HG02759 (cell line): Measurements from ENCODE around the gene TSG101.

Source experiments
- ATAC-seq: cut with Tn5 transposase; IDR thresholded peaks from one replicate; pipeline ENCODE4 v1.9.1; 2021; ENCODE audit warnings: mild to moderate bottlenecking, moderate library complexity; ENCODE audit not compliant: unreplicated experiment

The TSG101 gene

GRCh38 chr11:18526521-18527296, at the start of gene TSG101:
TSS of gene TSG101 (minus strand) at chr11:18526942. CDS start at chr11:18526816, 126 bp downstream.
- ATAC-seq, result peak; percentile 98

DNA sequence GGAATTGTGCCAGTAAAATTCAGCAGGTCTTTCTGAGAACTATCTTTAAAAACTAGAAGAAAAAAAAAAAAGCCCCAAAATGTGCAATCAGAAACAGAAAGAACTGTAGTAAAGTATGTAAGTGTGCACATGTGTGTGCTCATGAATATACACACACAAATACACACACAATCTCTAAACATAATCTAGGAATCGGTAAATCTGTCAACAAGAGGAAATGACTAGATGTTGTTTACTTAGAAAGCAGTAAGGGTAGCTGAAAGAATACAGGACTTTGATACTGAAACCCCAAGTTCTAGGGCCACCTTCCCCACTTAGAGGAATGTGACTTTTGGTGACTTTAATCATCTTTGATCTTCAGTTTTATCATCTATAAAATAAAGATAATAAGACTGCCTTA, 48.6 kb upstream of the TSG101 start:
- no peak for ATAC-seq

DNA sequence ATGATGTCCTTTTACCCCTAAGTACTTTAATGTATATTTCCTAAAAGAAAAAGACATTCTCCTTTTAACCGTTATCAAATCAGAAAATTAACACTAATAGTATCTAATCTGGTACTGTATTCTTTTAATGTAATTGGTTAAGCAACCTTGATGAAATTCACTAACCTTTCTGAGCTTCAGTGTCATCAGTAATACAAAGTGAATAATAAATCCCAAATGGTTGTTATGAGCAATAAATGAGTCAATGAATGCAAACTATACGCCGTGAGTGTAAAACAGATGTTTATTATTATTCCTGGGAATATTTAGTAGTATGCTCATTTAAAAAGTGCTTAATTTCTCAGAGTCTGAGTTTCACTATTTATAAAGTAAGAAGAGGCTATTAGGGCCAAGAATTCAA, 40.3 kb upstream of the TSG101 start:
- ATAC-seq, result no peak

DNA sequence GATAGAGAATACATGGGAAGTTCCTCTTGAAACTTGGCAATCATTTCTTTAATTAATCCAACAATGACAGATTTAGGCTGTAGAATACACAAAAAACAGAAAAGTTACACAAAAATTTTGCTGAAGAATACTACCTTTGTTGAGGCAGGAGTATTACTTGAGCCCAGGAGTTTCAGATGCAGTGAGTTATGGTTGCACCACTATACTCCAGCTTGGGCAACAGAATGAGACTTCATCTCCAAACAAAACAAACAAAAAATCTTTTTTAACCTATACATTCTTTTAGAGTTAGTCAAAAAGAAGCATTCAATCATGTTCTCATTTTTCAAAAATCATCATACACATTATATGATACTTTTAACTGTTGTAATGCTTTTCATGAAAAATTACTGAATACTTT, 39.7 kb upstream of the TSG101 start:
- ATAC-seq, result no peak

- ATAC-seq, result no peak
Observed at GRCh38 chr11:18564149-18564548, 37.4 kb upstream of the TSG101 start.

- ATAC-seq, result no peak
Observed at GRCh38 chr11:18563090-18563730, 36.5 kb upstream of the TSG101 start.

DNA sequence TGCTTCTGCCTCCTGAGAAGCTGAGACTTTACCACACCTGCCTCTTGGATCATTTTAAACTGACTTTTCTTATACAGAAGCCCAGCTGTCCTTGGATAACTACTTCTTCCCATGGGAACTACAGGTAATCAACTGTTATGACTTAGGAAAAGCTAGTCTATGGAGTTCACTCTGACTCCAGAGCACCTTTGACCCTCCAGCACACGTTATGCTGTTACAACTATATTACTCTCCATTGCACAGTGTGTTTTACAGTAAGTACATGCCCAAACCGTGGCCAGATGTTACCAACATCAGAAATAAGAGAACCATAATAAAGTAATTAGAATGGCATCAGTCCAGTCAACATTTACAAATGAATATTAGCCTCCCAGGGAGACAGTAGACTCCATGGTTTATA, 21.3 kb upstream of the TSG101 start:
- no peak for ATAC-seq

GRCh38 chr11:18540207-18541009, 13.7 kb upstream of the TSG101 start:
- ATAC-seq, result no peak

GRCh38 chr11:18536209-18536608, 9.5 kb upstream of the TSG101 start:
- no peak for ATAC-seq

DNA sequence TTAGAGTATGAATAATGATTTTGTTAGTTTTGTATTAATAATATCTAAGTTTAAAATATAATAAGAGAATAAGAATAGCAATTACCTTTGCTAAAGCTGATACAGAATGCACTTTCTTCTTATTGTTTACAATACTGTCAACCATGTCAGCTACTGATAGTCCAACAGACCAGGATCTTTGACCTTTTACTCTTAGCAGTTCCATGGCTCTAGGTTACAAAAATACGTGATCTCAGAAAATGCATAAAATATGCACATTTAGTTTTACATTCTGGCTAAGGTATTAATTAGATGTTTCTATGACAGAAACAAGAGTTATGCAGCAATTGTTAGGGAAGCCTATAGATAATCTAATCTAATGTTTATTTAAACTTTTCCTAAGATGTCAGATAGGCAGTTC, 7.5 kb upstream of the TSG101 start:
- no peak for ATAC-seq

DNA sequence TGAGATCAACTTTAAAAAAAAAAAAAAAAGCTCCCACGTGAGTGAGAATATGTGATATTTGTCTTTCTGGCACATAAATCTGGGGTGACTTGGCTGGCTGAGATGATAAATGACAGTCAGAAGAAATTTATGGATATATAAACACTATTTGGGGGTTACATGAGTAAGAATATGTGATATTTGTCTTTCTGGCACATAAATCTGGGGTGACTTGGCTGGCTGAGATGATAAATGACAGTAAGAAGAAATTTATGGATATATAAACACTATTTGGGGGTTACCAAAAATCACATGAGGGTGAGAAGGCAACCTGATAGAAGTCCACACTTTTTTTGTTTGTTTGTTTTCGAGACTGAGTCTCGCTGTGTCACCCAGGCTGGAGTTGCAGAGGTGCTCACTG, 6.6 kb upstream of the TSG101 start:
- no peak for ATAC-seq

DNA sequence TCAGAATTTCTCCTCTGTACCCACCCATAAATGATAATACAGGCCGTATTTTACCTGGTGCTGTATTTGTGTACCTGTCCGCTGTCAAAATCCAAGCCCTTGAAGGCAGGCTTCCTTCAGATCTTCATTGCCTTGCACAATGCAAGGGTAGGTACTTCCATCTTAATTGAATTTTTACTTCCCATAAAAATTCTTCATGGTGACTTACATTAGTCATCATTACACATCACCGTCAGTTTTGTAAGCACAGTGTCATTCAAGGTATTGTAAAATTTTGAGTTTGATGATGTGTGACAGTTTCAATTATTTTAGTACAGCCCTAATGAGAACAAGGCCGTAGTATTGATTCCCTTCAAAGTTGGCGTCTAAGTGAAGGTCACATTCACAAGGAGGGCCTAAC, 770 bp upstream of the TSG101 start:
- ATAC-seq, result no peak

- ATAC-seq, result no peak
Observed at GRCh38 chr11:18526130-18526520, 617 bp downstream of the TSG101 start.

DNA sequence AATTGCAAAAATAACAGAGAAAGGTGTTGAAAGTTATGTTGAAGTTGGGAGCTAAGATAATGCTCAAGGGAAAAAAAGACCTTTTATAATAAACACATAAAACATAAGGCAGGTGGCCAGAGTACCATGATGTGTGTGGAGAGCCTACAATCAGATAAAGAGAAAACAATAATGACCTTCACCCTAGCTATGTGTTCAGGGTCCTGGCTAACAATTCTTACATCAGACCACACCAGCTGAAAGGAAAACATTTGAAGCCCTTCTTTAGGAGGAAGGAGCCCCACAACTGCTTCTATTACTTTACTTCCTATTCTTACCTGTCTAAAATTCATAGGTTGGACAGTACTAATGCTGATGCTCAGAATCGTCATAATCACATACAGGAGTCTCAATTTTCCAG, 2.5 kb downstream of the TSG101 start:
- ATAC-seq, result no peak

- ATAC-seq, result no peak
Observed at GRCh38 chr11:18523084-18523483, 3.7 kb downstream of the TSG101 start.

- no peak for ATAC-seq
Observed at GRCh38 chr11:18522388-18522787, 4.4 kb downstream of the TSG101 start.

- ATAC-seq, result no peak
Observed at GRCh38 chr11:18521122-18521521, 5.6 kb downstream of the TSG101 start.

DNA sequence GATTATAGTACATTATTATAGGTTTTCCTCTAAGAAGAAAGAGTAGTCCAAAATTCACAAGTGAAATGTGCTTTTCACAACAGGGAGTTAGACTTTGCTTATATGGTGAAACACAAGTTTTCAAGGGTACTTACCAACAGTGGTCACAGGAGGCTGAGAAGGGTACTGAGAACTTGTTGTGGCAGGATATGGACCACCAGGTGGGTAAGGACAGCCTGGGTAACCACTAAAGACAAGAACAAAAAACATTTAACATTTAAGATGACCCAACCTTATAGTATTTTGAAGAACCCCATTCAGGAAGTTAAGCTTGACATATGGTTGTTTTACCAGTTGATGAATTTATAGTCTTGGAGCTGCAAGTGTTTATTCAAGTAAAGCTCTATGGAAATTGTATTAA, 24.4 kb downstream of the TSG101 start:
- ATAC-seq, result no peak

DNA sequence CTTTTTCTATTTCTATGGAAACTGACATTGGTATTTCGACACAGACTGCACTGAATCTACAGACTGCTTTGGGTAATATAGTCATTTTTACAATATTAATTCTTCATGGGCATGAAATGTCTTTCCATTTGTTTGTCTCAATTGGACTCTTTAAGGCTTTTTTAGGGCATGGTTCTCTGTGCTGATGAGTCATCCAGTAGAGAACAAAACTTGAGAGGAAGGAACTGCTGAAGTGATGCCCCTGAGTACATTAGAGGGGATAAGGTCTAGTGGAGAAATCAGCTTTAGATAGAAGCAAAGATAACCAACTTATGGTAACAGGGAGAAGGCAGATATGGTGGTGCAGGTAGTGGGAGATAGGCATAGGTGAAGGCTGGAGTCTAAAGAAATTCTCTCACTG, 25.1 kb downstream of the TSG101 start:
- ATAC-seq, result no peak

DNA sequence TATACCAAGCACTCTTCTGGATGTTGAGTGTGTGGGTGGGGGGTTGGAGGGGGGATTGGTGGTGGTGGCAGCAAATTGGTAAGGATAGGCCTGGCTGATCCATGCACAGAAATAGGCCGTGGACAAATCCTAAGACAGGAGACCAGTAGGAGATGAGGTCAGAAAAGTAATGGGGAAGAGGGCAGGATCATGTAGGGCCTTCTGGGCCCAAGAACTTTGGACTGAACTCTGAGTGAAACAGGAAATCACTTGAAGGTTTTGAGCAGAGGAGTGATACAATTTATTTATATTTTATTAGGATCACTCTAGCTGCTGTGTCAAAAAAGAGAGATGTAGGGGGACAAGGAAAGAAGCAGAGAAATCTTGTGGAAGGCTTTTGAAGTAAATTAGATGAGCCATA, 28.7 kb downstream of the TSG101 start:
- ATAC-seq, result no peak

- no peak for ATAC-seq
Observed at GRCh38 chr11:18495703-18496102, 31.0 kb downstream of the TSG101 start.

DNA sequence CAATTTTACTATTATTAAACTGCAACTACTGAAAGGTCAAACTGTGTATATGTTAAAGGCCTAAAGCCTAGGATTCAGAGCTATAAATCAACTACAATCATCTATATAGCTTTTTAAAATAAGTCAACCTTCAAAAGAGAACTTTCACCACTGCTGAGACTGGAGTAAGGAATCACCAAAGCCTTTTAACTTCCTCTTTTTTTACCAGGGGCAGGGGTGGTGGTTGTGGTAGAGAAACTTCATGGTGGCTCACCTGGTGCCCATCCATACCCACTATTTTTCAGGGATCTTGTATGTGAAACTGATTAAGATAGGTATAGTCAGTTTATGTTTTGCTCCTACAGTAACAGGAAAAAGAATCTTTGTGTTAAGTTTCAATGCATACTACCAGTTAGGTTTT, 31.5 kb downstream of the TSG101 start:
- ATAC-seq, result no peak
